Progenitor cell of endocrine pancreas (in vitro differentiated cells): ENCODE measurements around the gene GSTO2. TPM values are rescaled to one million over a fixed set of nuclear protein-coding genes. Genes with fewer than 3 reads are reported as not detected.

ENCODE experiments used
- DNase-seq: peaks from one replicate; pipeline ENCODE4 v3.0.0; 2021; ENCODE audit warnings: low spot score; ENCODE audit not compliant: unreplicated experiment
- H3K27ac Mint-ChIP-seq: 2 replicates; pipeline ENCODE4 v1.8.0; 2021; ENCODE audit warnings: mild to moderate bottlenecking, moderate library complexity, mixed read lengths
- H3K27me3 Mint-ChIP-seq: 2 replicates; pipeline ENCODE4 v1.8.0; 2021; ENCODE audit warnings: mixed read lengths
- H3K36me3 Mint-ChIP-seq: 2 replicates; pipeline ENCODE4 v1.8.0; 2022; ENCODE audit warnings: mixed read lengths; ENCODE audit not compliant: insufficient read depth
- H3K4me1 Mint-ChIP-seq: 2 replicates; pipeline ENCODE4 v1.8.0; 2021; ENCODE audit warnings: low read depth, mixed read lengths
- H3K4me3 Mint-ChIP-seq: 2 replicates; pipeline ENCODE4 v1.8.0; 2021; ENCODE audit warnings: low read depth, mild to moderate bottlenecking, moderate library complexity, mixed read lengths
- H3K9me3 Mint-ChIP-seq: 2 replicates; pipeline ENCODE4 v1.8.0; 2021; ENCODE audit warnings: low read depth, mixed read lengths
- CTCF ChIP-seq: fragments of 200-600 bp; sonication (generic); IDR thresholded peaks from one replicate; pipeline ENCODE4 v1.5.0; 2021; ENCODE audit warnings: antibody characterized with exemption, mild to moderate bottlenecking; ENCODE audit not compliant: unreplicated experiment
- total RNA-seq: library from RNA; stranded (reverse); gene quantifications from 2 replicates; pipeline ENCODE4 v1.2.1, GENCODE V29; 2021

Gene GSTO2
- total RNA-seq, 1 donor from 2014 or later, result 9.8 TPM

GRCh38 chr10:104314591-104315485, 45.9 kb downstream of the GSTO2 start:
- H3K4me3 Mint-ChIP-seq, result no peak overlapping the region
- H3K27me3 Mint-ChIP-seq, result no peaks in the 10 kb centered on the region
- no peak for DNase-seq

DNA sequence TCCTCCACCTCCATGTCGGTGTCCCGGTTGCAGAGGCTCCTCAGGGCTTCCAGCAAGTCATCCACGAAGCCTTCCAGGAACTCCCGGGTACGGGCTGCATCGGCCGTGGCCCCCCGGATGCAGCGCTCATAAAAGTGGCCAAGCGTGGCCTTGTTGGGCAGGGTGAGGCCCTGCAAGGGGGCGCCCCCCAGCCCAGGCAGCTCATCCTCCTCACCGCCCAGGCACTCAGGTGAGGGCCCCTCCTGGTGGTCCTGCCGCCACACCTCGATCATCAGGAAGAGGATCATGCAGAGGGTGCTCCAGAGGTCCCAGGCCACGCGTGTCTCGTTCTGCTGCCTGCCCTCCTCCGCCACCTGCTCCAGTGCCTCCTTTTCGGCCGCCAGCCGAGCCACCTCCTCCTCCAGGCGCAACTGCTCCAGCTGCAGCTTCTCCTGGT, 46.5 kb downstream of the GSTO2 start:
- H3K27ac Mint-ChIP-seq, result no peak overlapping the region
- no peaks in the 10 kb centered on the region for H3K9me3 Mint-ChIP-seq
- H3K4me1 Mint-ChIP-seq, result no peaks in the 10 kb centered on the region
- no peaks in the 10 kb centered on the region for H3K27me3 Mint-ChIP-seq
- DNase-seq, result no peak
- peaks cover 4% of the 10 kb centered on the region for H3K36me3 Mint-ChIP-seq
- no peak overlapping the region for H3K4me3 Mint-ChIP-seq
- TF ChIP-seq CTCF, result no peak

More at GRCh38 chr10:104314591-104315485, 45.9 kb downstream of the GSTO2 start:
- H3K27ac Mint-ChIP-seq, result no peak overlapping the region
- H3K9me3 Mint-ChIP-seq, result no peaks in the 10 kb centered on the region
- no peak for TF ChIP-seq CTCF
- peaks cover 4% of the 10 kb centered on the region for H3K36me3 Mint-ChIP-seq
- no peaks in the 10 kb centered on the region for H3K4me1 Mint-ChIP-seq

- H3K9me3 Mint-ChIP-seq, result no peaks in the 10 kb centered on the region
- peaks cover 4% of the 10 kb centered on the region for H3K36me3 Mint-ChIP-seq
- no peak overlapping the region for H3K27ac Mint-ChIP-seq
- no peak for DNase-seq
- no peak for TF ChIP-seq CTCF
- H3K27me3 Mint-ChIP-seq, result no peaks in the 10 kb centered on the region
- H3K4me1 Mint-ChIP-seq, result no peaks in the 10 kb centered on the region
- H3K4me3 Mint-ChIP-seq, result no peak overlapping the region
These were observed 47.5 kb downstream of the GSTO2 start for GRCh38 chr10:104316321-104317099.

DNA sequence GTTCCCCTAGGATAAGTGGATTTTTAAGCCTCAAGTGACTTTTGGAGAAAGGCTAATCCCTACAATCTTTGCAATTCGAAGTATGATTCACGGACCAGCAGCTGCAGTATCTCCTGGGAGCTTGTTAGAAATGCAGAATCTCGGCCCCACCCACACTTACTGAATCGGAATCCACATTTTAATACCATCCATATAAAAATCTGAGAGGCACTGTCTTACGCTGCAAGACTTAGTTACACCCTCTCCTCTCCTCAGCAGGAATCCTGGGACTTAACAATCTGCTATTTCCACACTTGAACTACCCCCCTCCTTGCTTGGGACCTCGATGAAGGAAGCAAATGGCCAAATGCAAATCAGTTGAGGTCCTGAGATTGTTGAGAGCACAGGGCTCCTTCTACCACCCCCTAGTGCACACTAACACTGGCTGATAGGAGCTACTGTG, 48.3 kb downstream of the GSTO2 start:
- H3K4me3 Mint-ChIP-seq, result no peak overlapping the region
- no peaks in the 10 kb centered on the region for H3K27me3 Mint-ChIP-seq
- no peak for TF ChIP-seq CTCF
- H3K27ac Mint-ChIP-seq, result no peak overlapping the region
- peaks cover 4% of the 10 kb centered on the region for H3K36me3 Mint-ChIP-seq
- no peak for DNase-seq
- no peaks in the 10 kb centered on the region for H3K9me3 Mint-ChIP-seq
- H3K4me1 Mint-ChIP-seq, result no peaks in the 10 kb centered on the region

- H3K4me3 Mint-ChIP-seq, result no peak overlapping the region
- no peak for DNase-seq
- peaks cover 4% of the 10 kb centered on the region for H3K36me3 Mint-ChIP-seq
- TF ChIP-seq CTCF, result no peak
- H3K9me3 Mint-ChIP-seq, result no peaks in the 10 kb centered on the region
- no peak overlapping the region for H3K27ac Mint-ChIP-seq
- no peaks in the 10 kb centered on the region for H3K27me3 Mint-ChIP-seq
- no peaks in the 10 kb centered on the region for H3K4me1 Mint-ChIP-seq
These were observed 48.8 kb downstream of the GSTO2 start for GRCh38 chr10:104317726-104318299.
